ENCODE data around the gene NRP1. TPM values are rescaled to one million over a fixed set of nuclear protein-coding genes. Genes with fewer than 3 reads are reported as not detected.

Gene NRP1
- polyA plus RNA-seq, 3 donors from 2014 or later, result 0.15 to 1.2 (median 0.65) TPM

DNA sequence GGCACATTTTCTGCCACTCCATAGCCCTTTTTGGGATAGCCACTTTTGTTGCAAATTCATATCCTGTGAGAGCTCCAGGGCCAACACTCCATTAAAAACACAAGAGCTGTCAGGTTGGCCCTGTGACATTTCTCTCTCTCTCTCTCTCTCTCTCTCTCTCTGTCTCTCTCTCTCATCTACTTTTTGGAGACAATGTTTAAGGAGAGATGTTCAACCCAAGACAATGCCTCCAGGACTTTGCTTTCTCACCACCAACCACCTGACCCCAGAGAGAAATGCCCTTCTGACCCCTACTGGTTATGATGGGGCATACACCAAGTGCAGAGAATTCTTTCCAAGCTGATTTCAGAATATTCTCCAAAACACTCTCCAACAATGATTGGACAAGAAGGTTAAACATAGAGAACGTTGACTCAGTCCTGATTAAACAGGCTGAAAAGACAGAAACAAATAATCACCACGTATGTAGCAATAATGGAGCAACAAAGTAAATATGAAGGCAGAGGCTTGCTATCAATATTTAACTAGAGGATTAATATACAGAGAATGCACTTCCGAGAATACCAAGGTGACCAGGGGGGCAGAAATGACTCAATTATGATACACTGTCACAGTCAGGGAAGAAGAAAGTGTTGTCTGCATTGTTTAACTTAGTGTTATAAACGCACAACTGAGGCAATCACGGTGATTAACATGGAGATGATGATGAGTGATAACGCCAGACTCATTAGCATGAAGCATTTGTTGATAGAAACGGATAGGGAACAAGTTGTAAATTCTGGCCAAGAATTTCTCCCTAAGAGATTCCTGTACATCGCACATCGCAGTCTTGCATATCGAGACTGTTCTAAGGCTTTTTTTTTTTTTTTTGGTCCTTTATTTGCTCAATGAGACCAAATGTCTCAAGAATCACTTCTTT, 178.5 kb downstream of the NRP1 start:
- Mint-ChIP-seq H3K27ac (peak overlapping the region in 5 of 6 donors; percentile 6 to 85 (median 74)), H3K4me1 (peaks cover 15 to 24% of the 10 kb centered on the region in 2 donors), H3K4me3 (peak overlapping the region in 3 of 5 donors; percentile 23 to 46 (median 25)), H3K27me3 (ENCODE audit: low read depth in 3 of 3) (no peaks in the 10 kb centered on the region), H3K36me3 (no peaks in the 10 kb centered on the region), H3K9me3 (no peaks in the 10 kb centered on the region)
- peak; percentile 57 to 69 (median 58) for DNase-seq

GRCh38 chr10:33154590-33154989, 179.9 kb downstream of the NRP1 start:
- Mint-ChIP-seq H3K4me3 (peak overlapping the region in 1 of 5 donors; percentile 41), H3K27ac (peak overlapping the region in 1 of 6 donors; percentile 73), H3K27me3 (ENCODE audit: low read depth in 3 of 3) (no peaks in the 10 kb centered on the region), H3K36me3 (no peaks in the 10 kb centered on the region), H3K9me3 (no peaks in the 10 kb centered on the region), H3K4me1 (peaks cover 16 to 24% of the 10 kb centered on the region in 2 donors)
- DNase-seq, result no peak

DNA sequence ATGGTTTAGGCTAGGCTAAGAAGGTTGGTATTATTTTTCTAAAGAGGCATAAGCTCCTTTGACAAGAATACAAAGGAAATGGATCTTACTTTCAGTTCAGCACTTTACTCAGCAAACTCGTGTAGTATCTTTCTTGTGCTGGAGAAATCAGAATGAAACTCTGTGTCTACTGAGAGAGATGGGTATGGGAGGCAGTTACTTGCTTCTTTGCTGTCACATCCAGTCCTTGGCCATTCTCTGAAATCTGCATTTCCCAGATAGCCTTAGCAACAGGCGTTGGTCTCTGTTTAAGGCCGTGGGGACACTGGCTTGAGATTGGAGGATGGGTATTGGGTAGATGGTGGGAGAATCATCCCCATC, 180.5 kb downstream of the NRP1 start:
- Mint-ChIP-seq H3K4me1 (peaks cover 16 to 24% of the 10 kb centered on the region in 2 donors), H3K27me3 (ENCODE audit: low read depth in 3 of 3) (no peaks in the 10 kb centered on the region)

DNA sequence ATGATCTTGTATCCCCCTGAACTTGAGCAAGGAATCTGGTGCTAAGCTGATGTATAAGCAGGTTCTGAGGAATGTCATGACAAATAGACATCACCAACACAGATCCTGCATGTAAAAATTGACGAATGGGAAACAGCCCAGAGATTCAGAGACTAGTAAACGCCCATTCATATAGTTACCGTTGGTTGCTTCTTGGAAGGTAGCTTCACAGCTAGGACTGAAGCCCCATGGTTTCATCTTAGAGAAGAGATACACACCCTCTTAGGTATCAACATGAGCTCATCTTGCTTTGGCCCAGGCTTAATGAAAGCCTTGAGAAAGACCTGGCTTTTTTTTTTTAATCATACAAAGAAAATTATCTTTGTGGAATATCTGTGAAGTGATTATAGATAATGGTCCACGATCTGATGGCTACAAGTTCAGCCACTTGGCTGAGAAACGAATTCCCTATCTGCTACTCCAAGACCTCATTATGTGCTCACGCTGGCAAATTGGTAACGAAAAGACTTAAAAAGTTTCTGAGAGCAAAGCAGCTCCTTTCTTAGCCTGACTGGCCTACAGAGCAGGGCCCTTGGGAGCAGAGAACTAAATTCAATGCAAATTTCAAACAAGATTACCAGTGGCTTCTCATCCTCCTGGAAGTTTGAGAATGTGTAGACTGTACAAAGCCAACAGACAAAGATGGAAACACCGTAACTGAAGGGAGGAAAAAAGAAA, 181.1 kb downstream of the NRP1 start:
- DNase-seq, result no peak
- peaks cover 16 to 24% of the 10 kb centered on the region in 2 donors for H3K4me1 Mint-ChIP-seq
- H3K4me3 Mint-ChIP-seq, result peak overlapping the region in 1 of 5 donors; percentile 41
- no peaks in the 10 kb centered on the region for H3K9me3 Mint-ChIP-seq
- H3K27ac Mint-ChIP-seq, result peak overlapping the region in 5 of 6 donors; percentile 1 to 84 (median 59)
- H3K36me3 Mint-ChIP-seq, result no peaks in the 10 kb centered on the region
- no peaks in the 10 kb centered on the region for H3K27me3 Mint-ChIP-seq (ENCODE audit: low read depth in 3 of 3)

More for the DNA sequence above, 180.5 kb downstream of the NRP1 start:
- Mint-ChIP-seq H3K9me3 (no peaks in the 10 kb centered on the region), H3K4me3 (peak overlapping the region in 1 of 5 donors; percentile 41), H3K36me3 (no peaks in the 10 kb centered on the region), H3K27ac (peak overlapping the region in 5 of 6 donors; percentile 1 to 84 (median 59))
- DNase-seq, result no peak

DNA sequence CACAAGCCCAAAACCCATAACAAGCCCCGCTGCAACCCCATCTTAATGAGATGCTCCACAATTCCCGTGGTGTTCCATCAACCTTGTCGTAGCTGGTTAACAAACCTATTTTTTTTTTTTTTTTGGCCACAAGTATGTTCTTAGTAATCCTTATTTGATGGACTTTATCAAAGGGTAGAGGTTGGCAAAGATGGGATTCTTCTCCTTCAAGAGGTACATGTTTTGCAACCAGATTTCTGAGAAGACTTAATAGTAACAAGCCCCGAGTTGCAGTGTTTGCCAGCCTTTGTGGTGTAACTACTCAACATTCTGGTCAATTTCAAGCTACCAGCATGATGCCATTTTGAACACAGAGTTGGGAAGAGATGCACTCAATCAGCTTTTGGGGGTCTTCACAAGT, 181.7 kb downstream of the NRP1 start:
- Mint-ChIP-seq H3K27ac (peak overlapping the region in 1 of 6 donors; percentile 14), H3K4me3 (no peak overlapping the region)
- no peak for DNase-seq

DNA sequence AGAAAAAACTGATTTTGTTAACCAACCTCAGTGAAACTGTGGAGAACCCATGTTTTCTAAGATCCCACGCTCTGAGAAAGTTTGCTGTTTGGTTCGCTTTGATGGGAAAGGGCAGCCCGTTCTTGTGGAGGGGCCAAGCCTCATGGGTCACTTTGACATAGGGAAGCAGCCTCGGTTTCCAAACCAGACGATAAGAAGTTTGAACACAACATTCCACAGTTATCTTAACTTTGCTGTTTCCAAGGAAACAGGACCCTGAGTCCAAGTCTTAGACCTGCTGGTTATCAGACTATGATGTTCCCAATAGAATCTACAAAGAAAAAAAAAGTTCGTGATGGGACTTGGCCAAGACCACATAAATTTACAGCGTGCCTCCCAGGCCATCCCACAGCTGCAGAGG, 182.3 kb downstream of the NRP1 start:
- peak overlapping the region in 1 of 6 donors; percentile 14 for H3K27ac Mint-ChIP-seq
- peaks cover 16 to 24% of the 10 kb centered on the region in 2 donors for H3K4me1 Mint-ChIP-seq
- no peaks in the 10 kb centered on the region for H3K27me3 Mint-ChIP-seq (ENCODE audit: low read depth in 3 of 3)
- H3K9me3 Mint-ChIP-seq, result no peaks in the 10 kb centered on the region
- no peak overlapping the region for H3K4me3 Mint-ChIP-seq
- DNase-seq, result no peak
- H3K36me3 Mint-ChIP-seq, result no peaks in the 10 kb centered on the region

More for the DNA sequence above, 181.7 kb downstream of the NRP1 start:
- Mint-ChIP-seq H3K4me1 (peaks cover 16 to 24% of the 10 kb centered on the region in 2 donors), H3K27me3 (ENCODE audit: low read depth in 3 of 3) (no peaks in the 10 kb centered on the region), H3K9me3 (no peaks in the 10 kb centered on the region), H3K36me3 (no peaks in the 10 kb centered on the region)

DNA sequence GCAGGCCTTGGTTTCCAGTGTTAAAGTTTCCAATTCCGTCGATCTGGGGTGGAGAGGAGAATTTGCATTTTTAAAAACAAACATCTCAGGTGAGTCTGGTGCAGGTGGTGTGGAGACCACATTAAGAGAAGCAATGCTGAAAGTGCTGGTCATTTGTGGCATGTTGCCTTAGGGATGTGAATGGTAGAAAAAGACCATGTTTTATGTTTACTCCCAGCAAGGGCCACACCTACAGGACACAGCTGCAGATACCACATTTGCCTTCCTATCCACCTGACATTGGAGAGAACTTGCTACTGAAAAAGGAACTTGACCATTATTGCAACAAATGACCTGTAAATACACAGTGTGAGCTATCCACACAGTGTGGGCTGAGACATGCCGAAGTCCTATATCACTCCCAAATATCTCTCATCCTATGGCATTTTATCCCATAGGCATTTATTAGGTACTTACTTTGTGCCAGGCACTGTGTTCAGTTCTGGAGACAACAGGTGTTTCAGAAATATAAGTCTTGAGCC, 183.1 kb downstream of the NRP1 start:
- no peaks in the 10 kb centered on the region for H3K9me3 Mint-ChIP-seq
- H3K4me1 Mint-ChIP-seq, result peaks cover 18 to 26% of the 10 kb centered on the region in 2 donors
- no peak overlapping the region for H3K4me3 Mint-ChIP-seq
- H3K27me3 Mint-ChIP-seq (ENCODE audit: low read depth in 3 of 3), result no peaks in the 10 kb centered on the region
- H3K36me3 Mint-ChIP-seq, result no peaks in the 10 kb centered on the region
- no peak for DNase-seq
- peak overlapping the region in 1 of 6 donors; percentile 56 for H3K27ac Mint-ChIP-seq

DNA sequence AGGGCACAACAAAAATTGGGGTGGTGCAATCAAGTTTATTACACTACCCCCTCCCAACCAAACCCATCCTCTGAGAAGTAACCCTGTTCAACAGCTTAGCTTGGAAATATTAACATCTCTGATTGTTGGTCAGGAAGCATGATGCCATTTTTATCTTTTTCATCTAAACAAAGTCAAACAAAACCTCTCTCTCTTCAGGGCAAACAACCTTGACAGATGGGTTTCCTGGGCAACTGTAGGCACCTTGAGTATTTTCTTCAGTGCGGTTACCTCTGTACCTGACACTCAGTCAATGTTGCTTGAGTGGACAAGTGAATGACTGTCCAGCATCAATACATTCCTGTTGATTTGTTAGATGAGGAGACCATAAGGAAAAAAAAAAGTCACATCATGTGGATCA, 183.6 kb downstream of the NRP1 start:
- Mint-ChIP-seq H3K27ac (peak overlapping the region in 1 of 6 donors; percentile 56), H3K36me3 (no peaks in the 10 kb centered on the region), H3K9me3 (no peaks in the 10 kb centered on the region), H3K4me3 (no peak overlapping the region), H3K27me3 (ENCODE audit: low read depth in 3 of 3) (peaks cover 0 to 2% (median 0%) of the 10 kb centered on the region in 3 donors), H3K4me1 (peaks cover 19 to 29% of the 10 kb centered on the region in 2 donors)
- no peak for DNase-seq

- Mint-ChIP-seq H3K4me1 (peaks cover 19 to 29% of the 10 kb centered on the region in 2 donors), H3K4me3 (no peak overlapping the region), H3K9me3 (no peaks in the 10 kb centered on the region), H3K36me3 (no peaks in the 10 kb centered on the region), H3K27me3 (ENCODE audit: low read depth in 3 of 3) (peaks cover 0 to 3% (median 0%) of the 10 kb centered on the region in 3 donors), H3K27ac (peak overlapping the region in 2 of 6 donors; percentile 22 to 24)
- no peak for DNase-seq
Observed at GRCh38 chr10:33150146-33150545, 184.3 kb downstream of the NRP1 start.

GRCh38 chr10:33147013-33147310, 187.5 kb downstream of the NRP1 start:
- peak overlapping the region in 1 of 6 donors; percentile 16 for H3K27ac Mint-ChIP-seq
- H3K4me3 Mint-ChIP-seq, result no peak overlapping the region
- peaks cover 0 to 3% (median 3%) of the 10 kb centered on the region in 3 donors for H3K27me3 Mint-ChIP-seq (ENCODE audit: low read depth in 3 of 3)
- H3K36me3 Mint-ChIP-seq, result no peaks in the 10 kb centered on the region
- no peak for DNase-seq
- peaks cover 24 to 32% of the 10 kb centered on the region in 2 donors for H3K4me1 Mint-ChIP-seq
- H3K9me3 Mint-ChIP-seq, result no peaks in the 10 kb centered on the region

DNA sequence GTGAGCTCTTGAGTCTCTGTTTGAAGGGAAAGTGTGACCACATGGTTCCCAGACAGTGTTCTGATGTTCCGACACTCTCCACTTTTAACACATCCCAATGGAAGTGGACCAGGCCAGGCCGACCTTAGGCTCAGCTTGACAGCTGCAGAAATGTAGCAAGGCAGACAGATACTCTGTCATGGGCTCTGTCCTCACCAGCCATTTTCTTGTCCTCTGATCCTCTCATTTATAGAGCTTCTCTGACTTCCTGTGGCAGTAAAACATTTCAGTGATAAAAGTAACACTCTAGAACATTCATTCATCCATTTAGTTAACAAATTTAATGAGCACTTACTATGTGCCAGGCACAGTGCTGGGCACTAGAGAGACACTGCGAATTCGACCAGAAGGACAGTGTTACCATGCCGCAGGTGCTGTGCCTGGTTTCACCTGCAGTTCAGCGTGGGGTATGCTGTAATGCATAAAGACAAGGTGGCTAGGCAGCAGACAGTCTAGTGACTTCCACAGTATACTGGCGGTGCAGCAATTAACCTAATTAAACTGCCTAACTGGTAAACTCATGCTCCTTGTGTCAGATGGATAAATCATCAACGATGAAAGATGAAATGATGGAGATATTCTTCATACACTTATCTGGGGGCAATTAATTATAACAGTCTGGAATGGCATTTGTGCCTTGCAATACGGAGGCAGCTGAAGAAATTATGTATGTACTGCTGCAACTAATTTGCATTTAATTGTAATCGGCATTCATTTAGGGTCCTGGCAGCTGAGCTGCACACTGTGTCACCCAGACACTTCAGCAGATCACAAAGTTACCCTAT, 188.1 kb downstream of the NRP1 start:
- no peaks in the 10 kb centered on the region for H3K36me3 Mint-ChIP-seq
- DNase-seq, result no peak
- no peaks in the 10 kb centered on the region for H3K9me3 Mint-ChIP-seq
- peaks cover 0 to 3% (median 3%) of the 10 kb centered on the region in 3 donors for H3K27me3 Mint-ChIP-seq (ENCODE audit: low read depth in 3 of 3)
- H3K4me1 Mint-ChIP-seq, result peaks cover 24 to 32% of the 10 kb centered on the region in 2 donors
- peak overlapping the region in 3 of 6 donors; percentile 41 to 77 (median 54) for H3K27ac Mint-ChIP-seq
- peak overlapping the region in 1 of 5 donors; percentile 27 for H3K4me3 Mint-ChIP-seq

DNA sequence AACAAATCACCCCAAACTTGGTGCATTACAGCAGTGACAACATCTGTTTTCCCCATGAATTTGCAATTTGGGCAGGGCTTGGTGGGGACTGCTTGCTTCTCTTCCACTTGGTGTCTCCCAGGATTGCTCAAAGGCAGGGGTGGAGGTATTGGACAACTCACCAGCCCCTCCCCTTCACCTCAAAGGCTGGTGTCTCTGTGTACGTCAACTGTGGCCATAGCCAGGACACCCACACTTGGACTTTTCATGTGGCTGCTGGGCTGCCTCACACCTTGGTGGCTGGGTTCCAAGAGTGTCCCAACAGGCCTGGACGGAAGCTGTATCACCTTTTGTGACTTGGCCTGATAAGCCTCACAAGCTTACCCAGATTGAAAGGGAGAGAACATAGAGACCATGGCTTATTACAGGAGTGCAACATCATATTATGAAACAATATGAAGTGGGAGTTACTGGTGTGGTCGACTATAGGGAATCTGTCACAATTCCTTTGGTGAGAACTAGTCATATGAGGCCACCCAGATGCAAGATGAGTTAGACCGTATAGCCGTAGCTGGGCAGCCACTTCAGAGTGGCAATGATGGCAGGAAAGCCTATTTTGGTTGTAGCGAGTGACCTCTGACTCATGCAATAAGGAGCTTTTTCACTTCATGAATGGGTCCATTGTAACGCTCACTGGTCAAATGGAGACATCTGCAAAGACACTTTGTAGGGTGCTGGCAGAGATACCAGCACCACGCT, 188.8 kb downstream of the NRP1 start:
- Mint-ChIP-seq H3K4me3 (peak overlapping the region in 2 of 5 donors; percentile 6 to 14), H3K27ac (peak overlapping the region in 5 of 6 donors; percentile 56 to 84 (median 78)), H3K27me3 (ENCODE audit: low read depth in 3 of 3) (peaks cover 0 to 4% (median 3%) of the 10 kb centered on the region in 3 donors), H3K36me3 (no peaks in the 10 kb centered on the region), H3K4me1 (peaks cover 24 to 32% of the 10 kb centered on the region in 2 donors), H3K9me3 (no peaks in the 10 kb centered on the region)
- peak; percentile 35 to 56 (median 40) for DNase-seq
